ENCODE measurements around the gene TEX264. TPM values are rescaled to one million over a fixed set of nuclear protein-coding genes. Genes with fewer than 3 reads are reported as not detected.
A peak's percentile ranks its signal among the peaks of the same experiment; 100 is the strongest.

Gene TEX264
- total RNA-seq, 1 experiment from 2014 or later = 11.8 TPM

- TF ChIP-seq OVOL2 (CRISPR knock-in tag; IDR thresholded peaks at IDR 0.05; ENCODE audit: borderline replicate concordance) (no peak), MYBL2 (CRISPR knock-in tag; IDR thresholded peaks at IDR 0.05) (no peak), CDX4 (CRISPR knock-in tag; IDR thresholded peaks at IDR 0.05; ENCODE audit: borderline replicate concordance) (no peak), IRF2 (CRISPR knock-in tag; IDR thresholded peaks at IDR 0.05; ENCODE audit: borderline replicate concordance, low read depth) (no peak), JUN (CRISPR knock-in tag; IDR thresholded peaks at IDR 0.05) (no peak), SMAD3 (CRISPR knock-in tag; IDR thresholded peaks at IDR 0.05; ENCODE audit: borderline replicate concordance) (no peak)
Measured at GRCh38 chr3:51733859-51734571, 63.0 kb downstream of the TEX264 start (continued).

GRCh38 chr3:51734572-51734907, 63.5 kb downstream of the TEX264 start:
- ATAC-seq (peak; percentile 38), DNase-seq (ENCODE audit: low spot score) (no peak)
- Mint-ChIP-seq H3K4me1 (peaks cover 25% of the 10 kb centered on the region), H3K36me3 (no peaks in the 10 kb centered on the region), H3K4me3 (no peak overlapping the region), H3K27me3 (ENCODE audit: low read depth) (peaks cover 8% of the 10 kb centered on the region), H3K9me3 (peaks cover 6% of the 10 kb centered on the region), H3K27ac (no peak overlapping the region)
- ChIA-PET CTCF (interaction anchor here (0.7 to 2.8 kb wide), 3 partner anchors 15 to 65 kb away, joined by 3 to 15 read pairs (median 3); no protein-coding TSS in a partner anchor), POLR2A (interaction anchor here (0.7 kb wide), 1 partner anchor 294 kb away, joined by 5 read pairs; no protein-coding TSS in a partner anchor)
- TF ChIP-seq ZNF317 (CRISPR knock-in tag; IDR thresholded peaks at IDR 0.05; ENCODE audit: borderline replicate concordance, low read depth) (no peak), CBFB (CRISPR knock-in tag; IDR thresholded peaks at IDR 0.05; ENCODE audit: low read depth) (no peak), ZNF416 (CRISPR knock-in tag; IDR thresholded peaks at IDR 0.05) (no peak), NR1H2 (CRISPR knock-in tag; IDR thresholded peaks at IDR 0.05) (no peak), GTF2I (CRISPR knock-in tag; conservative IDR thresholded peaks at IDR 0.05) (no peak), FOXP1 (CRISPR knock-in tag; IDR thresholded peaks at IDR 0.05; ENCODE audit: borderline replicate concordance) (no peak), RORB (CRISPR knock-in tag; IDR thresholded peaks at IDR 0.05) (no peak), ZNF138 (CRISPR knock-in tag; conservative IDR thresholded peaks at IDR 0.05) (no peak), ZNF512 (CRISPR knock-in tag; IDR thresholded peaks at IDR 0.05; ENCODE audit: borderline replicate concordance) (no peak), EMX1 (CRISPR knock-in tag; IDR thresholded peaks at IDR 0.05) (no peak), PRRX2 (CRISPR knock-in tag; IDR thresholded peaks at IDR 0.05) (no peak), CREM (CRISPR knock-in tag; IDR thresholded peaks at IDR 0.05) (no peak), SMAD3 (CRISPR knock-in tag; IDR thresholded peaks at IDR 0.05; ENCODE audit: borderline replicate concordance) (no peak), NFYB (CRISPR knock-in tag; conservative IDR thresholded peaks at IDR 0.05; ENCODE audit: low read depth) (no peak), ZNF232 (CRISPR knock-in tag; IDR thresholded peaks at IDR 0.05) (no peak), TP53 (CRISPR knock-in tag; IDR thresholded peaks at IDR 0.05) (no peak)
- TF ChIP-seq, protein P1, sequence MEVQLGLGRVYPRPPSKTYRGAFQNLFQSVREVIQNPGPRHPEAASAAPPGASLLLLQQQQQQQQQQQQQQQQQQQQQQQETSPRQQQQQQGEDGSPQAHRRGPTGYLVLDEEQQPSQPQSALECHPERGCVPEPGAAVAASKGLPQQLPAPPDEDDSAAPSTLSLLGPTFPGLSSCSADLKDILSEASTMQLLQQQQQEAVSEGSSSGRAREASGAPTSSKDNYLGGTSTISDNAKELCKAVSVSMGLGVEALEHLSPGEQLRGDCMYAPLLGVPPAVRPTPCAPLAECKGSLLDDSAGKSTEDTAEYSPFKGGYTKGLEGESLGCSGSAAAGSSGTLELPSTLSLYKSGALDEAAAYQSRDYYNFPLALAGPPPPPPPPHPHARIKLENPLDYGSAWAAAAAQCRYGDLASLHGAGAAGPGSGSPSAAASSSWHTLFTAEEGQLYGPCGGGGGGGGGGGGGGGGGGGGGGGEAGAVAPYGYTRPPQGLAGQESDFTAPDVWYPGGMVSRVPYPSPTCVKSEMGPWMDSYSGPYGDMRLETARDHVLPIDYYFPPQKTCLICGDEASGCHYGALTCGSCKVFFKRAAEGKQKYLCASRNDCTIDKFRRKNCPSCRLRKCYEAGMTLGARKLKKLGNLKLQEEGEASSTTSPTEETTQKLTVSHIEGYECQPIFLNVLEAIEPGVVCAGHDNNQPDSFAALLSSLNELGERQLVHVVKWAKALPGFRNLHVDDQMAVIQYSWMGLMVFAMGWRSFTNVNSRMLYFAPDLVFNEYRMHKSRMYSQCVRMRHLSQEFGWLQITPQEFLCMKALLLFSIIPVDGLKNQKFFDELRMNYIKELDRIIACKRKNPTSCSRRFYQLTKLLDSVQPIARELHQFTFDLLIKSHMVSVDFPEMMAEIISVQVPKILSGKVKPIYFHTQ (CRISPR knock-in tag; IDR thresholded peaks at IDR 0.05) = no peak
- TF ChIP-seq, protein P2, sequence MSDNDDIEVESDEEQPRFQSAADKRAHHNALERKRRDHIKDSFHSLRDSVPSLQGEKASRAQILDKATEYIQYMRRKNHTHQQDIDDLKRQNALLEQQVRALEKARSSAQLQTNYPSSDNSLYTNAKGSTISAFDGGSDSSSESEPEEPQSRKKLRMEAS (CRISPR knock-in tag; IDR thresholded peaks at IDR 0.05) = no peak

Measured in WTC11 (cell line).